IMR-90 (cell line): ENCODE measurements around the gene CYP8B1. TPM values are rescaled to one million over a fixed set of nuclear protein-coding genes. Genes with fewer than 3 reads are reported as not detected.

Source experiments
- ATAC-seq: fragments of 200-7000 bp; cut with Tn5 transposase; 2 replicates; pipeline ENCODE4 v1.9.1; 2020; ENCODE audit warnings: low read depth, mild to moderate bottlenecking, moderate library complexity
- BruUV-seq: library from RNA; stranded (reverse); fragments of 400-500 nt; replicated peaks from 2 replicates; lab custom pipeline; 2021; lab: Mats Ljungman, UMichigan
- CTCF ChIA-PET: fragments of 300-600 bp; formaldehyde crosslinking; extraction: SDS; loops from one replicate; lab custom pipeline; 2021; ENCODE audit warnings: antibody characterized with exemption; lab: Yijun Ruan, JAX
- POLR2A ChIA-PET: fragments of 300-600 bp; sonication (Branson Sonifier 250); formaldehyde crosslinking; loops from one replicate; lab custom pipeline; 2022; ENCODE audit warnings: antibody characterized with exemption; ENCODE audit not compliant: unreplicated experiment; lab: Charles Lee
- DNase-seq: peaks from one replicate; pipeline ENCODE4 v3.0.0; 2013
- H2AFZ ChIP-seq: replicated peaks from 2 replicates; pipeline ENCODE3; 2013; ENCODE audit warnings: low read length, mild to moderate bottlenecking; ENCODE audit not compliant: poor library complexity
- H2AK5ac ChIP-seq: 2 replicates; pipeline ENCODE4 v1.6.1; 2013; ENCODE audit warnings: low read depth, low read length, inconsistent platforms
- H2AK9ac ChIP-seq: replicated peaks from 2 replicates; pipeline ENCODE3; 2013; ENCODE audit warnings: mild to moderate bottlenecking, low read depth, low read length, moderate library complexity; ENCODE audit not compliant: poor library complexity
- H2BK120ac ChIP-seq: 2 replicates; pipeline ENCODE4 v1.6.1; 2013; ENCODE audit warnings: low read depth, low read length, inconsistent platforms
- H2BK15ac ChIP-seq: 3 replicates; pipeline ENCODE4 v1.6.1; 2013; ENCODE audit warnings: low read depth, low read length, inconsistent platforms
- H2BK20ac ChIP-seq: 2 replicates; pipeline ENCODE4 v1.6.1; 2013; ENCODE audit warnings: low read depth, mild to moderate bottlenecking, inconsistent platforms, low read length, moderate library complexity
- H2BK5ac ChIP-seq: 2 replicates; pipeline ENCODE4 v1.6.1; 2013; ENCODE audit warnings: mild to moderate bottlenecking, low read depth, low read length, inconsistent platforms; ENCODE audit not compliant: poor library complexity, severe bottlenecking
- H3K14ac ChIP-seq: replicated peaks from 2 replicates; pipeline ENCODE4 v1.6.1; 2013; ENCODE audit warnings: low read depth, low read length, inconsistent platforms
- H3K18ac ChIP-seq: 2 replicates; pipeline ENCODE4 v1.6.1; 2013; ENCODE audit warnings: low read depth, low read length, control low read depth
- H3K23ac ChIP-seq: 2 replicates; pipeline ENCODE4 v1.6.1; 2013; ENCODE audit warnings: low read depth, low read length, inconsistent platforms
- H3K27ac ChIP-seq: 2 replicates; pipeline ENCODE4 v1.5.1; 2013; ENCODE audit warnings: mild to moderate bottlenecking, control low read depth, low read length; ENCODE audit not compliant: insufficient read depth
- H3K27me3 ChIP-seq: 2 replicates; pipeline ENCODE4 v1.6.1; 2013; ENCODE audit warnings: low read length; ENCODE audit not compliant: control insufficient read depth, insufficient read depth
- H3K36me3 ChIP-seq: 2 replicates; pipeline ENCODE4 v1.6.1; 2013; ENCODE audit warnings: low read length, mixed read lengths; ENCODE audit not compliant: control insufficient read depth, insufficient read depth
- H3K4ac ChIP-seq: 2 replicates; pipeline ENCODE4 v1.6.1; 2013; ENCODE audit warnings: low read depth, low read length, inconsistent platforms
- H3K4me1 ChIP-seq: 2 replicates; pipeline ENCODE4 v1.6.1; 2013; ENCODE audit warnings: low read length, mixed read lengths; ENCODE audit not compliant: control insufficient read depth, insufficient read depth
- H3K4me2 ChIP-seq: 2 replicates; pipeline ENCODE4 v1.6.1; 2013; ENCODE audit warnings: low read depth, mild to moderate bottlenecking, control low read depth, low read length, moderate library complexity
- H3K4me3 ChIP-seq: 2 replicates; pipeline ENCODE4 v1.5.1; 2013; ENCODE audit warnings: low read depth, mild to moderate bottlenecking, control low read depth, low read length, moderate library complexity; ENCODE audit not compliant: insufficient read depth
- H3K56ac ChIP-seq: 2 replicates; pipeline ENCODE4 v1.6.1; 2013; ENCODE audit warnings: low read length, inconsistent platforms; ENCODE audit not compliant: insufficient read depth; ENCODE audit errors: extremely low read depth
- H3K79me1 ChIP-seq, 2 experiments: 2 replicates each; pipeline ENCODE4 v1.6.1; 2013; ENCODE audit warnings: low read length in 2 of 2, inconsistent platforms in 1 of 2, low read depth in 1 of 2
- H3K9ac ChIP-seq: 2 replicates; pipeline ENCODE4 v1.6.1; 2013; ENCODE audit warnings: low read depth, low read length, control low read depth
- H3K9me1 ChIP-seq: 2 replicates; pipeline ENCODE4 v1.6.1; 2013; ENCODE audit warnings: low read length, inconsistent platforms; ENCODE audit not compliant: insufficient read depth
- H3K9me3 ChIP-seq: 2 replicates; pipeline ENCODE4 v1.6.1; 2013; ENCODE audit warnings: low read length; ENCODE audit not compliant: control insufficient read depth, insufficient read depth
- H4K20me1 ChIP-seq: 2 replicates; pipeline ENCODE4 v1.6.1; 2013; ENCODE audit warnings: low read length, inconsistent platforms; ENCODE audit not compliant: insufficient read depth
- H4K5ac ChIP-seq: 2 replicates; pipeline ENCODE4 v1.6.1; 2013; ENCODE audit warnings: mild to moderate bottlenecking, low read depth, low read length, control low read depth
- H4K8ac ChIP-seq, 2 experiments: 2 replicates each; pipeline ENCODE4 v1.6.1; 2013; ENCODE audit warnings: low read depth in 2 of 2, low read length in 2 of 2, control low read depth in 1 of 2, inconsistent platforms in 1 of 2
- H4K91ac ChIP-seq: 2 replicates; pipeline ENCODE4 v1.6.1; 2013; ENCODE audit warnings: low read depth, low read length, inconsistent platforms; ENCODE audit not compliant: insufficient read depth
- BHLHE40 ChIP-seq: fragments of 150-350 bp; IDR thresholded peaks from 2 replicates; pipeline ENCODE4 v1.6.1; 2016; ENCODE audit warnings: mild to moderate bottlenecking, low read depth, low read length
- CEBPB ChIP-seq: IDR thresholded peaks from 2 replicates; pipeline ENCODE4 v1.6.1; 2012; ENCODE audit warnings: low read depth, low read length, improper control_type of control experiment
- CTCF ChIP-seq: conservative IDR thresholded peaks from 2 replicates; pipeline ENCODE4 v1.5.1; 2012; ENCODE audit warnings: mild to moderate bottlenecking, low read depth, low read length, improper control_type of control experiment
- FOS ChIP-seq: fragments of 150-350 bp; IDR thresholded peaks from 2 replicates; pipeline ENCODE4 v1.6.1; 2016; ENCODE audit warnings: low read depth, low read length
- MAFK ChIP-seq: IDR thresholded peaks from 2 replicates; pipeline ENCODE4 v1.6.1; 2012; ENCODE audit warnings: low read depth, low read length, improper control_type of control experiment
- MAZ ChIP-seq: IDR thresholded peaks from 2 replicates; pipeline ENCODE4 v1.6.1; 2012; ENCODE audit warnings: low read depth, mild to moderate bottlenecking, low read length, improper control_type of control experiment, moderate library complexity, borderline replicate concordance
- MXI1 ChIP-seq: IDR thresholded peaks from 2 replicates; pipeline ENCODE4 v1.6.1; 2012; ENCODE audit warnings: low read depth, mild to moderate bottlenecking, low read length, moderate library complexity, borderline replicate concordance
- NFE2L2 ChIP-seq: fragments of 150-350 bp; IDR thresholded peaks from 2 replicates; pipeline ENCODE4 v1.6.1; 2016; ENCODE audit warnings: low read depth, mild to moderate bottlenecking, low read length
- POLR2A ChIP-seq: IDR thresholded peaks from 2 replicates; pipeline ENCODE4 v1.6.1; 2012; ENCODE audit warnings: mild to moderate bottlenecking, low read depth, low read length
- RCOR1 ChIP-seq: IDR thresholded peaks from 2 replicates; pipeline ENCODE4 v1.6.1; 2012; ENCODE audit warnings: mild to moderate bottlenecking, low read length, improper control_type of control experiment; ENCODE audit not compliant: insufficient replicate concordance
- RFX5 ChIP-seq: IDR thresholded peaks from 2 replicates; pipeline ENCODE4 v1.8.0; 2012; ENCODE audit warnings: low read depth, mild to moderate bottlenecking, low read length, moderate library complexity
- SMC3 ChIP-seq: fragments of 150-350 bp; IDR thresholded peaks from 2 replicates; pipeline ENCODE4 v1.6.1; 2016; ENCODE audit warnings: low read depth, mild to moderate bottlenecking, antibody characterized with exemption, low read length, moderate library complexity
- WGBS, 2 experiments: methylation state at CpG; one replicate each; pipeline versions ENCODE4 v1.1.5 to v1.1.7; 2013; ENCODE audit warnings: missing lambda C conversion rate in 2 of 2; ENCODE audit not compliant: insufficient read length in 1 of 2; ENCODE audit errors: extremely low coverage in 2 of 2; 5-methylcytosine and 5-hydroxymethylcytosine counted together
- dilution Hi-C: fragments of 300-500 bp; cut with HindIII; formaldehyde crosslinking; loops from one replicate; pipeline ENCODE4 v1.14.3; 2018; ENCODE audit warnings: low sequenced_read_pairs; ENCODE audit not compliant: unreplicated experiment
- in situ Hi-C: fragments of 300-500 bp; cut with MboI; formaldehyde crosslinking; loops from 3 replicates; pipeline ENCODE4 v1.14.3; 2019; ENCODE audit warnings: low sequenced_read_pairs, inconsistent platforms, mixed read lengths
- intact Hi-C: fragments of 100-400 bp; cut with micrococcal nuclease; formaldehyde crosslinking; loops from 2 replicates; pipeline ENCODE4 v1.10.0; 2022
- polyA plus RNA-seq, 3 experiments: library from polyadenylated mRNA; depleted of rRNA; stranded (reverse); fragments of >200 nt; gene quantifications; 2 replicates each; pipeline ENCODE4 v1.2.3, GENCODE V29; 2012; ENCODE audit warnings: low replicate concordance in 1 of 3
- total RNA-seq: library from RNA; depleted of rRNA; stranded (reverse); fragments of >200 nt; gene quantifications from 2 replicates; pipeline ENCODE4 v1.2.3, GENCODE V29; 2012
- TF ChIP-seq, protein P1 (sequence below): fragments of 150-350 bp; IDR thresholded peaks from 2 replicates; pipeline ENCODE4 v1.6.1; 2016; ENCODE audit warnings: low read depth, mild to moderate bottlenecking, low read length, moderate library complexity, borderline replicate concordance

CYP8B1 gene
- total and polyA plus RNA-seq, 2 of the 4 experiments (the other 2 are of a cell fraction): not detected

DNA sequence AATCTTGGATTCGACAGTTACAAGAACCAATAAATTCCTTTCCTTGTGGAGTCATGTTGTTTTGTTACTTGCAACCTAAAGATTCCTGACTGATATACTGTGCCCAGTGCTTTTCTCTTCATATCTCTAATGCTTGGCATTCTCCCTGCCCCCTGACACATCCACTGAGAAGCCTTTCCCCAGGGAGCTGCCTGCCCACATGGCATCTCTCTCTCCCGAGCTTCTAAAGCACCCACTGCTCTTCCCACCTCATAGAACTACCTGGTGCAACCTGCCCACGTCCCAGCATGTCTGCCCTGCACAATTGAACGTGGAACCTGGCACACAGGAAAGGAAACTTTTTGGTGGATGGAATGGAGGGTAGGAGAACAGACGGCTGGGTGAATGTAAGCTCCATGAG, 6.8 kb downstream of the CYP8B1 start:
- no peak overlapping the region for H2BK120ac ChIP-seq

More for the DNA sequence above, 6.8 kb downstream of the CYP8B1 start:
- H3K4me2 ChIP-seq: no peak overlapping the region
- H4K91ac ChIP-seq: no peak overlapping the region
- H3K23ac ChIP-seq: no peak overlapping the region
- ATAC-seq (no peak), DNase-seq (no peak)
- in situ Hi-C loops (no loop called here), dilution Hi-C loops (no loop called here), intact Hi-C loops (no loop called here)
- H2BK20ac ChIP-seq: no peak overlapping the region
- WGBS, 2 experiments: no CpG with 5 or more reads among the region's 5 CpGs
- no peaks in the 10 kb centered on the region for H3K9me3 ChIP-seq
- H2AK5ac ChIP-seq: no peak overlapping the region
- no peak overlapping the region for H3K14ac ChIP-seq
- no peaks in the 10 kb centered on the region for H3K4me1 ChIP-seq
- no peak overlapping the region for H2AK9ac ChIP-seq
- no peak overlapping the region for H2AFZ ChIP-seq
- CTCF ChIA-PET: no interaction called here
- H2BK5ac ChIP-seq: no peak overlapping the region
- H3K27me3 ChIP-seq: peaks cover 28% of the 10 kb centered on the region
- POLR2A ChIA-PET: no interaction called here
- no peaks in the 10 kb centered on the region for H3K9me1 ChIP-seq
- no peaks in the 10 kb centered on the region for H3K79me1 ChIP-seq
- H3K4ac ChIP-seq: no peak overlapping the region
- no peak overlapping the region for H2BK15ac ChIP-seq
- BruUV-seq: no TSS peak
- H3K9ac ChIP-seq: no peak overlapping the region
- no peak overlapping the region for H4K5ac ChIP-seq
- no peak overlapping the region for H3K4me3 ChIP-seq
- H3K27ac ChIP-seq: no peak overlapping the region
- no peaks in the 10 kb centered on the region for H4K20me1 ChIP-seq
- H3K36me3 ChIP-seq: no peaks in the 10 kb centered on the region
- H3K56ac ChIP-seq: no peak overlapping the region
- H4K8ac ChIP-seq: no peak overlapping the region
- TF ChIP-seq SMC3: no peak
- TF ChIP-seq, protein P1, sequence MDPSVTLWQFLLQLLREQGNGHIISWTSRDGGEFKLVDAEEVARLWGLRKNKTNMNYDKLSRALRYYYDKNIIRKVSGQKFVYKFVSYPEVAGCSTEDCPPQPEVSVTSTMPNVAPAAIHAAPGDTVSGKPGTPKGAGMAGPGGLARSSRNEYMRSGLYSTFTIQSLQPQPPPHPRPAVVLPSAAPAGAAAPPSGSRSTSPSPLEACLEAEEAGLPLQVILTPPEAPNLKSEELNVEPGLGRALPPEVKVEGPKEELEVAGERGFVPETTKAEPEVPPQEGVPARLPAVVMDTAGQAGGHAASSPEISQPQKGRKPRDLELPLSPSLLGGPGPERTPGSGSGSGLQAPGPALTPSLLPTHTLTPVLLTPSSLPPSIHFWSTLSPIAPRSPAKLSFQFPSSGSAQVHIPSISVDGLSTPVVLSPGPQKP: no peak
- TF ChIP-seq FOS: no peak
- TF ChIP-seq MAZ: no peak
- no peak for TF ChIP-seq RCOR1
- TF ChIP-seq CEBPB: no peak
- TF ChIP-seq RFX5: no peak
- no peak for TF ChIP-seq POLR2A
- no peak for TF ChIP-seq MXI1
- TF ChIP-seq NFE2L2: no peak
- no peak for TF ChIP-seq BHLHE40
- no peak for TF ChIP-seq CTCF
- TF ChIP-seq MAFK: no peak
- no peak overlapping the region for H3K18ac ChIP-seq
